Endothelial cell of umbilical vein (primary cell): ENCODE results near the gene EXOC7. TPM values are rescaled to one million over a fixed set of nuclear protein-coding genes. Genes with fewer than 3 reads are reported as not detected.

Experiments
- BruUV-seq: library from RNA; stranded (reverse); fragments of 400-500 nt; replicated peaks from 2 replicates; lab custom pipeline; 2021; lab: Mats Ljungman, UMichigan
- CTCF ChIA-PET: fragments of 300-600, 350-600 bp; sonication (Branson Sonifier 250); formaldehyde crosslinking; loops from one replicate; lab custom pipeline; 2021; ENCODE audit warnings: antibody characterized with exemption, inconsistent platforms; lab: Charles Lee
- POLR2A ChIA-PET: fragments of 300-600, 350-600 bp; sonication (Branson Sonifier 250); formaldehyde crosslinking; loops from one replicate; lab custom pipeline; 2021; ENCODE audit warnings: antibody characterized with exemption, inconsistent platforms; lab: Charles Lee
- DNase-seq: peaks from one replicate; pipeline ENCODE4 v3.0.0-alpha.2; 2011; ENCODE audit warnings: low read depth, low spot score
- FAIRE-seq: peaks from 2 replicates; lab custom pipeline; 2011; peaks lifted over from hg19 to GRCh38; lab: Jason Lieb, UNC
- H2AFZ ChIP-seq: 2 replicates; pipeline ENCODE4 v1.6.0; 2012; ENCODE audit warnings: low read depth, low read length, control low read depth, inconsistent platforms
- H3K27ac ChIP-seq: 2 replicates; pipeline ENCODE4 v1.5.1; 2011; ENCODE audit warnings: low read depth, mild to moderate bottlenecking, control low read depth, low read length, moderate library complexity; ENCODE audit not compliant: insufficient read depth
- H3K27me3 ChIP-seq, 2 experiments: 2 replicates each; pipeline versions ENCODE4 v1.6.0 to v1.6.1; 2011; ENCODE audit warnings: low read length in 2 of 2, mixed read lengths in 1 of 2; ENCODE audit not compliant: control insufficient read depth in 2 of 2, insufficient read depth in 2 of 2
- H3K36me3 ChIP-seq, 2 experiments: 2 replicates in 1 of 2; 3 replicates in 1 of 2; pipeline ENCODE4 v1.5.1; 2011; ENCODE audit warnings: low read length in 2 of 2, mild to moderate bottlenecking in 1 of 2, moderate library complexity in 1 of 2; ENCODE audit not compliant: control insufficient read depth in 2 of 2, insufficient read depth in 2 of 2; ENCODE audit errors: extremely low read depth in 1 of 2
- H3K4me1 ChIP-seq: 3 replicates; pipeline ENCODE4 v1.5.1; 2011; ENCODE audit warnings: mild to moderate bottlenecking, low read length; ENCODE audit not compliant: control insufficient read depth, insufficient read depth; ENCODE audit errors: extremely low read depth
- H3K4me2 ChIP-seq: 2 replicates; pipeline ENCODE4 v1.6.1; 2011; ENCODE audit warnings: low read length, control low read depth, mixed read lengths; ENCODE audit not compliant: insufficient read depth
- H3K4me3 ChIP-seq, 3 experiments: fragments of 200-600 bp in 1 of 3; sonication (generic), shearing (Covaris generic) in 1 of 3; replicated peaks in 1 of 3; 2 replicates each; pipeline ENCODE4 v1.5.1; 2011 to 2016; ENCODE audit warnings: control low read depth in 3 of 3, low read length in 3 of 3, mild to moderate bottlenecking in 2 of 3, inconsistent platforms in 1 of 3, low read depth in 1 of 3, moderate library complexity in 1 of 3; ENCODE audit not compliant: insufficient read depth in 1 of 3
- H3K79me2 ChIP-seq: 2 replicates; pipeline ENCODE4 v1.6.0; 2012; ENCODE audit warnings: low read length, inconsistent platforms; ENCODE audit not compliant: control insufficient read depth, insufficient read depth
- H3K9ac ChIP-seq: replicated peaks from 2 replicates; pipeline ENCODE3; 2011; ENCODE audit warnings: low read length, control low read depth; ENCODE audit not compliant: insufficient read depth; ENCODE audit errors: extremely low read depth
- H3K9me1 ChIP-seq: replicated peaks from 3 replicates; pipeline ENCODE4 v1.6.0; 2011; ENCODE audit warnings: mild to moderate bottlenecking, low read length; ENCODE audit not compliant: control insufficient read depth, insufficient read depth; ENCODE audit errors: extremely low read depth
- H3K9me3 ChIP-seq: replicated peaks from 2 replicates; pipeline ENCODE4 v1.5.1; 2012; ENCODE audit warnings: low read length, inconsistent platforms; ENCODE audit not compliant: control insufficient read depth, insufficient read depth
- H4K20me1 ChIP-seq: replicated peaks from 2 replicates; pipeline ENCODE3; 2011; ENCODE audit warnings: mild to moderate bottlenecking, low read length; ENCODE audit not compliant: control insufficient read depth, insufficient read depth; ENCODE audit errors: extremely low read depth
- FOS ChIP-seq: IDR thresholded peaks from 2 replicates; pipeline ENCODE4 v1.6.1; 2011; ENCODE audit warnings: mild to moderate bottlenecking, low read length, moderate library complexity, borderline replicate concordance; ENCODE audit not compliant: insufficient read depth
- JUN ChIP-seq: IDR thresholded peaks from 2 replicates; pipeline ENCODE4 v1.6.1; 2011; ENCODE audit warnings: borderline replicate concordance, low read depth; ENCODE audit not compliant: insufficient read length, insufficient read depth
- POLR2A ChIP-seq: IDR thresholded peaks from 2 replicates; pipeline ENCODE4 v1.6.1; 2012; ENCODE audit warnings: low read depth, mild to moderate bottlenecking, control low read depth, low read length
- POLR2AphosphoS5 ChIP-seq: IDR thresholded peaks from 2 replicates; pipeline ENCODE4 v1.6.1; 2012; ENCODE audit warnings: low read depth, mild to moderate bottlenecking, control low read depth, low read length, moderate library complexity; ENCODE audit not compliant: insufficient read depth
- dilution Hi-C: fragments of 300-500 bp; cut with MboI; formaldehyde crosslinking; loops from one replicate; pipeline ENCODE4 v1.15.0; 2019; ENCODE audit warnings: low sequenced_read_pairs; ENCODE audit not compliant: extremely low pct_ligation_motif_present
- intact Hi-C: fragments of 100-400 bp; cut with micrococcal nuclease; formaldehyde crosslinking; loops from one replicate; pipeline ENCODE4 v1.10.0; 2022
- polyA plus RNA-seq, 4 experiments: library from polyadenylated mRNA; depleted of rRNA in 3 of 4; stranded (reverse) in 3 of 4; unstranded in 1 of 4; fragments of >200 nt; gene quantifications; 2 replicates each; pipeline versions ENCODE4 v1.2.1 to v1.2.3, GENCODE V29; 2011 to 2012; ENCODE audit warnings: missing spikeins in 1 of 4
- total RNA-seq: library from RNA; stranded (reverse); gene quantifications from 2 replicates; pipeline ENCODE4 v1.2.3, GENCODE V29; 2021
- TF ChIP-seq, protein P1 (sequence below): IDR thresholded peaks from 2 replicates; pipeline ENCODE4 v1.6.1; 2011; ENCODE audit not compliant: insufficient read depth, insufficient read length

The EXOC7 gene
- total and polyA plus RNA-seq, 2 donors (not counting 3 experiments of a cell fraction or from before 2014, with no cell fraction given): 91.5 to 137 TPM

DNA sequence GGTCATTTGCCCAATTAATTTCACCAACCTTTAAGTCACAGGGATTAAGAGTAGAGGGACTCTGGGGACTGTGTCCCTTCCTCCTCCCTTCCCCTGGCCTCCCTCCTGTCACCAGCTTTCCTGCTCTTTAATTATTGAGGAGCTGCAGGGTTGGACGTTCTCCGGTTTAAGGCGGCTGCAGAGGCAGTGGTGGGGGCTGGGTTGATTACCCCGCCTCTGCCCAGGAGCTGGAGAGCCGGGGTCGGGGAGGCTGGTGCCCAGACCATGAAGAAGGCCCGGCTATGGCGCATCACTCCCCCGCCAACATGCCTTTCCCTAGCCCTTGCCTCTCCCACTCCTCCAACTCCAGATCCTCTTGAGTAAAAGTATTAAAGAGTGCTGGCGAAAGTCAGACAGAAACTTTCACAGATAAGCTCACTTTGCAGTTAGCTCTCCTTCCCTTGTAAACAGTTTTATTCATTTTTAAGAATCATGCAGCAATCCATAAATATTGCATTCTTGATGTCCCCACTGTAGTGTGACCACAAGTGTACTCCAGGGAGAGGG lies 38.5 kb upstream of the EXOC7 start:
- peaks cover 16 to 22% of the 10 kb centered on the region in 2 experiments for H3K27me3 ChIP-seq
- no TSS peak for BruUV-seq
- H3K4me1 ChIP-seq: peaks cover 19% of the 10 kb centered on the region
- TF ChIP-seq, protein P1, sequence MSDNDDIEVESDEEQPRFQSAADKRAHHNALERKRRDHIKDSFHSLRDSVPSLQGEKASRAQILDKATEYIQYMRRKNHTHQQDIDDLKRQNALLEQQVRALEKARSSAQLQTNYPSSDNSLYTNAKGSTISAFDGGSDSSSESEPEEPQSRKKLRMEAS: no peak
- peak overlapping the region; percentile 74 for H2AFZ ChIP-seq
- no peak overlapping the region for H3K4me3 ChIP-seq
- dilution Hi-C loops (no loop called here), intact Hi-C loops (no loop called here)
- CTCF ChIA-PET: interaction anchor here (1.2 to 3.7 kb wide), 6 partner anchors 9 to 138 kb away, joined by 3 to 24 read pairs (median 11); no protein-coding TSS in a partner anchor
- H3K27ac ChIP-seq: no peak overlapping the region
- no peaks in the 10 kb centered on the region for H3K36me3 ChIP-seq
- no peak overlapping the region for H3K4me2 ChIP-seq
- DNase-seq: no peak
- no peaks in the 10 kb centered on the region for H3K9me3 ChIP-seq
- no peaks in the 10 kb centered on the region for H4K20me1 ChIP-seq
- POLR2A ChIA-PET: no interaction called here
- no peaks in the 10 kb centered on the region for H3K79me2 ChIP-seq
- FAIRE-seq: no peak
- H3K9ac ChIP-seq: no peak overlapping the region
- H3K9me1 ChIP-seq: no peaks in the 10 kb centered on the region

DNA sequence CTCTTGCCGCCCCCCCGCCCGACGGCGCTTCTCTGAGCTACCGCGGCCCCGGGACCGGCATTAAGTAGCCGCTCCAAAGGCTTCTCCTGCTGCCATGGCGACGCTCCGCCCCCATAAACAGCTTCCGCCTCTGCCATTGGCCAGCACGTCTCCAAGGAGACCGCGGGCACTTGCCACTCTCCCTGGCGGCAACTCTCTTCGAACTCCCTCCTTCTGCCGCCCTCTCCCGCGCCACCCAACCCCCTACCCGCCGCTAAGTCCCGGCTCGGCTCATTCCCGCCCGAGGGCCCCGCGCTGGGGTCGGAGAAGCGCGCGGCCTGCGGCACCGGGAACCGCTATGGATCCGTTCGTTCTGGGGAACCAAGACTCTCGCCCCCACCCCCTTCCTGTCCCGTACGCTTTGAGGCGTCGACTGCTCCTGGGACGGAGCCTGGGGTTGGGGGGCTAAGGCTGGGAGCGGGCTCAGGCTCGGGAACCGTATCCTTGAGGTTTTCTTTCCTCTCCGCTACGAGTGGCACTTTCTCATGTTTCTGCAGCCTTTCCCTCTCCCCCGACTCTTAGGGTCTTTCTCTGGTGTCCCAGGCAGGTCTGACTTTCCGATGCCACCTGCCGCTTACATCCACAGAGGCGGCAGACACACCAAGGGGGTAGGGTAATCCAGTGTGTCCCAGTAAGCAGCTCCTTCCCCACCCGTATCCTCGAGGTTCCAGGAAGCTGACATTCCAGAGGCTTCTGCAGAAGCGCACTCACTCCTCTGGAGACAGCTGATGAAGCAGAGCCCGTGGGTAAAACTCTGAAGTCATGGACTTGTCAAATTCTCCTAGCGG lies 37.8 kb upstream of the EXOC7 start, which contains the start of gene FOXJ1:
TSS of gene FOXJ1 (minus strand) at position 34 of the 827 bp plus-strand sequence. CDS start 850 bp downstream, outside the sequence.
- H3K9me3 ChIP-seq: no peaks in the 10 kb centered on the region
- FAIRE-seq (peak; percentile 84), DNase-seq (peak; percentile 95)
- intact Hi-C loops (no loop called here), dilution Hi-C loops (no loop called here)
- no peaks in the 10 kb centered on the region for H3K36me3 ChIP-seq
- H3K79me2 ChIP-seq: no peaks in the 10 kb centered on the region
- H4K20me1 ChIP-seq: no peaks in the 10 kb centered on the region
- H3K9me1 ChIP-seq: no peaks in the 10 kb centered on the region
- no peak within 1 kb of the TSS for H3K9ac ChIP-seq
- ChIA-PET POLR2A (no interaction called here), CTCF (interaction anchor here (1.1 to 3.7 kb wide), 6 partner anchors 9 to 138 kb away, joined by 3 to 24 read pairs (median 10); no protein-coding TSS in a partner anchor)
- BruUV-seq: no TSS peak
- H2AFZ ChIP-seq: peak within 1 kb of the TSS; percentile 74
- H3K27ac ChIP-seq: no peak within 1 kb of the TSS
- peak within 1 kb of the TSS; percentile 68 for H3K4me2 ChIP-seq
- no peak for TF ChIP-seq FOS
- no peak for TF ChIP-seq POLR2A
- TF ChIP-seq JUN: no peak
- TF ChIP-seq, protein P1: no peak
- no peak for TF ChIP-seq POLR2AphosphoS5
- peaks cover 19% of the 10 kb centered on the region for H3K4me1 ChIP-seq
- H3K4me3 ChIP-seq: peak within 1 kb of the TSS in 2 of 3 experiments; percentile 39 to 56
- peaks cover 16 to 22% of the 10 kb centered on the region in 2 experiments for H3K27me3 ChIP-seq
